ENCODE data around the gene KCNQ5. TPM values are rescaled to one million over a fixed set of nuclear protein-coding genes. Genes with fewer than 3 reads are reported as not detected.

Gene KCNQ5
- total and polyA plus RNA-seq, 10 of the 15 experiments (the other 5 are each of a cell fraction or from before 2014, with no cell fraction given): 0.60 to 16.2 (median 3.2) TPM

GRCh38 chr6:73028893-73029450 lies 407.1 kb downstream of the KCNQ5 start:
- POLR2A ChIA-PET: no interaction called here
- ATAC-seq (no peak), FAIRE-seq (no peak), DNase-seq (ENCODE audit: low read depth, low spot score) (no peak)
- no peak overlapping the region for H2AFZ ChIP-seq (ENCODE audit: control insufficient read depth, low read depth, low read length)
- no peak overlapping the region for H3K9ac ChIP-seq (ENCODE audit: control insufficient read depth, insufficient read depth, low read length)
- RAD21 ChIA-PET (ENCODE audit: unreplicated experiment): no interaction called here
- H3K4me2 ChIP-seq (ENCODE audit: control insufficient read depth, insufficient read depth): no peak overlapping the region
- CTCF ChIA-PET: interaction anchor here (1.3 kb wide), 2 partner anchors 11 to 413 kb away, joined by 3 read pairs; no protein-coding TSS in a partner anchor
- H3K27ac ChIP-seq (ENCODE audit: control insufficient read depth, insufficient read depth): no peak overlapping the region
- no TSS peak for BruUV-seq (replicated peaks)
- no peaks in the 10 kb centered on the region for H3K27me3 ChIP-seq (replicated peaks in 1 of 2; ENCODE audit: control insufficient read depth in 2 of 2, insufficient read depth in 2 of 2, low read length in 1 of 2)
- H3K36me3 ChIP-seq (ENCODE audit: control insufficient read depth in 2 of 2, insufficient read depth in 2 of 2, low read length in 1 of 2): no peaks in the 10 kb centered on the region
- SMC1A ChIA-PET (ENCODE audit: uncharacterized antibody, unreplicated experiment): no interaction called here
- in situ Hi-C loops (cut with MboI) (no loop called here), intact Hi-C loops (cut with micrococcal nuclease; ENCODE audit: unreplicated experiment) (no loop called here)
- TF ChIP-seq TARDBP (IDR thresholded peaks at IDR 0.05; ENCODE audit: borderline replicate concordance) (no peak), CBX5 (IDR thresholded peaks at IDR 0.05; ENCODE audit: low read depth) (no peak), CEBPB (IDR thresholded peaks at IDR 0.05; ENCODE audit: borderline replicate concordance in 1 of 2, low read depth in 2 of 2, low read length in 2 of 2) (no peak), PAX5 (IDR thresholded peaks at IDR 0.05; ENCODE audit: borderline replicate concordance, low read depth, low read length) (no peak), ZNF274 (IDR thresholded peaks at IDR 0.05; ENCODE audit: insufficient read depth, insufficient read length) (no peak)
- WGBS (ENCODE audit: insufficient coverage, insufficient replicate concordance, low lambda C conversion rate, missing lambda C conversion rate): 95% methylated on average over 2 of the region's 2 CpGs
- H3K4me1 ChIP-seq (ENCODE audit: control insufficient read depth, insufficient read depth, low read length): peaks cover 7% of the 10 kb centered on the region; the same call in 1 of the 2 replicates
- H3K79me2 ChIP-seq (ENCODE audit: control insufficient read depth, insufficient read depth, low read length): no peaks in the 10 kb centered on the region
- H3K9me3 ChIP-seq (replicated peaks; ENCODE audit: control insufficient read depth, insufficient read depth, low read length): no peaks in the 10 kb centered on the region
- no peaks in the 10 kb centered on the region for H4K20me1 ChIP-seq (ENCODE audit: control insufficient read depth, insufficient read depth)
- no peak overlapping the region for H3K4me3 ChIP-seq

- SMC1A ChIA-PET (ENCODE audit: uncharacterized antibody, unreplicated experiment): interaction anchor here (1.2 to 1.9 kb wide), 3 partner anchors 10 to 406 kb away, joined by 3 to 5 read pairs (median 3); no protein-coding TSS in a partner anchor
- POLR2A ChIA-PET: no interaction called here
- TF ChIP-seq IKZF1 (conservative IDR thresholded peaks at IDR 0.05) (no peak), IRF4 (IDR thresholded peaks at IDR 0.05; ENCODE audit: low read depth, low read length) (no peak), FOS (IDR thresholded peaks at IDR 0.05; ENCODE audit: borderline replicate concordance, extremely low read depth, insufficient read length) (no peak), KDM1A (IDR thresholded peaks at IDR 0.05; ENCODE audit: borderline replicate concordance) (no peak), ZBTB11 (CRISPR knock-in tag; IDR thresholded peaks at IDR 0.05) (no peak), BACH1 (IDR thresholded peaks at IDR 0.05; ENCODE audit: borderline replicate concordance) (no peak), NKRF (conservative IDR thresholded peaks at IDR 0.05) (no peak), SMAD1 (IDR thresholded peaks at IDR 0.05; ENCODE audit: low read depth, partially characterized antibody) (no peak), NR2C1 (IDR thresholded peaks at IDR 0.05) (no peak)
These were observed 408.4 kb downstream of the KCNQ5 start for GRCh38 chr6:73030257-73030656.

More at GRCh38 chr6:73030257-73030656, 408.4 kb downstream of the KCNQ5 start:
- Histone ChIP-seq H3K79me2 (ENCODE audit: control insufficient read depth, insufficient read depth, low read length) (no peaks in the 10 kb centered on the region), H4K20me1 (ENCODE audit: control insufficient read depth, insufficient read depth) (no peaks in the 10 kb centered on the region), H3K9me3 (replicated peaks; ENCODE audit: control insufficient read depth, insufficient read depth, low read length) (no peaks in the 10 kb centered on the region), H3K4me3 (no peak overlapping the region), H3K9ac (ENCODE audit: control insufficient read depth, insufficient read depth, low read length) (no peak overlapping the region), H3K27me3 (replicated peaks in 1 of 2; ENCODE audit: control insufficient read depth in 2 of 2, insufficient read depth in 2 of 2, low read length in 1 of 2) (no peaks in the 10 kb centered on the region), H2AFZ (ENCODE audit: control insufficient read depth, low read depth, low read length) (no peak overlapping the region), H3K4me2 (ENCODE audit: control insufficient read depth, insufficient read depth) (no peak overlapping the region), H3K4me1 (ENCODE audit: control insufficient read depth, insufficient read depth, low read length) (peaks cover 7% of the 10 kb centered on the region; the same call in 1 of the 2 replicates), H3K36me3 (ENCODE audit: control insufficient read depth in 2 of 2, insufficient read depth in 2 of 2, low read length in 1 of 2) (no peaks in the 10 kb centered on the region), H3K27ac (ENCODE audit: control insufficient read depth, insufficient read depth) (no peak overlapping the region)
- in situ Hi-C loops (cut with MboI): no loop called here
- DNase-seq (ENCODE audit: low read depth, low spot score) (peak; percentile 2), FAIRE-seq (no peak), ATAC-seq (peak; percentile 44; the same call in 2 of the 3 replicates)
- ChIA-PET CTCF (interaction anchor here (0.7 to 1.5 kb wide), 4 partner anchors 11 to 414 kb away, joined by 3 to 4 read pairs (median 3); no protein-coding TSS in a partner anchor), RAD21 (ENCODE audit: unreplicated experiment) (no interaction called here)
- intact Hi-C loops (cut with micrococcal nuclease; ENCODE audit: unreplicated experiment): no loop called here
- BruUV-seq (replicated peaks): no TSS peak

Measured in GM12878 (cell line).